ENCODE data around the gene STIM1.
"Not testable (repeated sequence)": the region's sequence is repeated elsewhere in the genome, so short reads cannot be mapped to it uniquely, and the experiment has no call there.

The STIM1 gene

DNA sequence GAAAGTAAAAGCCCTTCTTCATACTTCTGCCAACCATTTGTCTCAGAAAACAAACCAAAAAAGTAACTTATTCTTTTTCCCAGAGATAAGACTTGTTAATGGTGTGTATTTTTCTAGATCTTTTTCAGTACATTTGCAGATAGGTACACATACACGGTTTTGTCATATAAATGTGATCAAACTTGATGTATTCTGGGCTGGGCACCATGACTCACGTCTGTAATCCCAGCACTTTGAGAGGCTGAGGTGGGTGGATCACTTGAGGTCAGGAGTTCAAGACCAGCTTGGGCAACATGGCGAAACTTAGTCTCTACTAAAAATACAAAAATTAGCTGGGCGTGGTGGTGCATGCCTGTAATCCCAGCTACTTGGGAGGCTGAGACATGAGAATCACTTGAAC, 274.8 kb downstream of the STIM1 start:
- DNase-seq = not testable (repeated sequence)

DNA sequence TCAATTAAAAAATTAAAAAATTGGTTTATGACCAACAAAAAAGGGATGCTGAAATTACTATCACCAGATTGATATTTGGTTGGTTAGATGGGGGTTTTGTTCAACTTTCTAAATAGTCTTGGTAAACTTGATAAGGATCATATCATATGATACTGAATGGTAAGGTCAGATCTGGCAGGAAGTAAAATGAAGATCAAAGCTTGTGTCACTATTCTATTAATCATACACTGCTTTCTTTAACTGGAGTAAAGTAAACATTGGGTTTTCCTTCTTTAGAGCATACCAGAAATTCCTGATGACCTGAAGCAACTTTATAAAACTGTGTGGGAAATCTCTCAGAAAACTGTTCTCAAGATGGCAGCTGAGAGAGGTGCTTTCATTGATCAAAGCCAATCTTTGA, 279.3 kb downstream of the STIM1 start:
- no peak for DNase-seq

DNA sequence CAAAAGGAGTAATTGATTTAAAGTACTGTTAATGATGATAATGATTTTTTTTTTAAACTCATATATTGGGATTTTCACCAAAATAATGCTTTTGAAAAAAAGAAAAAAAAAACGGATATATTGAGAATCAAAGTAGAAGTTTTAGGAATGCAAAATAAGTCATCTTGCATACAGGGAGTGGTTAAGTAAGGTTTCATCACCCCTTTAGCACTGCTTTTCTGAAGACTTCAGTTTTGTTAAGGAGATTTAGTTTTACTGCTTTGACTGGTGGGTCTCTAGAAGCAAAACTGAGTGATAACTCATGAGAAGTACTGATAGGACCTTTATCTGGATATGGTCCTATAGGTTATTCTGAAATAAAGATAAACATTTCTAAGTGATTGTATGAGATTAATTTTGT, 283.0 kb downstream of the STIM1 start:
- no peak for DNase-seq

DNA sequence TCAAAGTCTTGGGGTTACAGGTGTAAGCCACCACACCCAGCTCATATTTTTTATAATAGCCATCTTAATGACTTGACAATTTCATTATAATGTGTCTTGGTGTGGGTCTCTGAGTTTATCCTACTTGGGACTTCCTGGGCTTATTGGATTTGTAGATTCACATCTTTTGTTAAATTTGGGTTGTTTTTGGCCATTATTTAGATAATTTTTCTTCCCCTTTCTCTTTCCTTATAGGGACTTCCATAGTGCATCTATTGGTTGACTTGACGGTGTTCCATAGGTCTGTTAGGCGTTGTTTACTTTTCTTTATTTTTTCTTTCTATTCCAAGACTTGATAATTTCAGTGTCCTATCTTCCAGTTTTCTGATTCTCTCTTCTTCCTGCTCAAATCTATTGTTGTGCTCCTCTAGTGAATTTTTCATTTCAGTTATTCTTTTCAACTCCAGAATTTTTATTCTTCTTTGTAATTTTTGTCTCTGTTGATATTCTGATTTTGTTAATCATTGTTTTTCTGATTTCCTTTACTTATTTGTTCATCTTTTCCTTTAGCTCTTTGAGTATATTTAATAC, 284.7 kb downstream of the STIM1 start:
- DNase-seq = no peak
